ENCODE measurements around the gene OPHN1.

DNA sequence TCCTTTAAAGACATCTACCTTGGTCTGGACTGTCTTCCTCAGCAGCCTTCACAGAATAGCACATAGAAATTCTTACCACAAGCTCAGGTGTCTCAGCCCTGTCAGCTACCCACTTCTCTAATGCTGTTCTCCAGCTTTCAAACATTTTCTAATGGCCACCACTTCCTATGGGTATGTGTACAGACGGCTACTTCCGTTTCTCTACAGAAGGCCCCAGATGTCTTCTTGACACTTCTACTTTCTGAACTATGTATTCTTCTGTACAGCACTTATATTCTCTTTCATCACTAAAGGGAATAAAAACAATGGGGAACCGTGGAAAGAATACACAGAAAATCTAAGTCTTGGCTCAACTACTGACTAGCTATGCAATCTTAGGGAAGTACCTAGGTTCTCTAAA lies 13.3 kb downstream of the OPHN1 start:
- TF ChIP-seq, protein P1, sequence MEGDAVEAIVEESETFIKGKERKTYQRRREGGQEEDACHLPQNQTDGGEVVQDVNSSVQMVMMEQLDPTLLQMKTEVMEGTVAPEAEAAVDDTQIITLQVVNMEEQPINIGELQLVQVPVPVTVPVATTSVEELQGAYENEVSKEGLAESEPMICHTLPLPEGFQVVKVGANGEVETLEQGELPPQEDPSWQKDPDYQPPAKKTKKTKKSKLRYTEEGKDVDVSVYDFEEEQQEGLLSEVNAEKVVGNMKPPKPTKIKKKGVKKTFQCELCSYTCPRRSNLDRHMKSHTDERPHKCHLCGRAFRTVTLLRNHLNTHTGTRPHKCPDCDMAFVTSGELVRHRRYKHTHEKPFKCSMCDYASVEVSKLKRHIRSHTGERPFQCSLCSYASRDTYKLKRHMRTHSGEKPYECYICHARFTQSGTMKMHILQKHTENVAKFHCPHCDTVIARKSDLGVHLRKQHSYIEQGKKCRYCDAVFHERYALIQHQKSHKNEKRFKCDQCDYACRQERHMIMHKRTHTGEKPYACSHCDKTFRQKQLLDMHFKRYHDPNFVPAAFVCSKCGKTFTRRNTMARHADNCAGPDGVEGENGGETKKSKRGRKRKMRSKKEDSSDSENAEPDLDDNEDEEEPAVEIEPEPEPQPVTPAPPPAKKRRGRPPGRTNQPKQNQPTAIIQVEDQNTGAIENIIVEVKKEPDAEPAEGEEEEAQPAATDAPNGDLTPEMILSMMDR (IDR thresholded peaks at IDR 0.05) = no peak
- no peak for TF ChIP-seq POLR2A (IDR thresholded peaks at IDR 0.05)
